Measurements from ENCODE around the gene GLG1. TPM values are rescaled to one million over a fixed set of nuclear protein-coding genes. Genes with fewer than 3 reads are reported as not detected.
A peak's percentile ranks its signal among the peaks of the same experiment; 100 is the strongest.
"Not testable (repeated sequence)": the region's sequence is repeated elsewhere in the genome, so short reads cannot be mapped to it uniquely, and the experiment has no call there.

The GLG1 gene
- total and polyA plus RNA-seq, 4 donors, result 24.6 to 156 (median 78.2) TPM

DNA sequence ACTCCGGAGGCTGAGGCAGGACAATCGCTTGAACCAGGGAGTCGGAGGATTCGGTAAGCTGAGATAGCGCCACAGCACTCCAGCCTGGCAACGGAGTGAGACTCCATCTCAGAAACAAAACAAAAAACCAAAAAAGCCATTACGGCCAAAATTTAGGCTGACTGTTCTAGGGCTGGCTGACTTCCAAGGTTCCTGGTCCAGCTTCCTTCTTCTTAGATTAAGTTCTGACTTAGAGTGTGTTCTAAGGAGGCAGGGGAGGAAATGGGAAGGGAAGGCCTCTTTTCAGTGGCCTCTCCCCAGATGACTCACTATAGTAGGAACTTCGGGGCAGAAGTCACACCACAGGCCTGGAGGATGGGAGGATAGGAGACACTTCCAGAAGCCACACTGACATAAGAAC lies 157.9 kb downstream of the GLG1 start:
- Histone ChIP-seq H3K4me1 (ENCODE audit: control insufficient read depth in 5 of 5, insufficient read depth in 5 of 5, low read length in 5 of 5) (peaks cover 0 to 16% (median 0%) of the 10 kb centered on the region in 5 donors), H3K27ac (ENCODE audit: low read depth in 1 of 2, low read length in 1 of 2) (peak overlapping the region; percentile 64 to 72), H3K4me3 (no peak overlapping the region), H3K27me3 (ENCODE audit: control insufficient read depth in 3 of 3, insufficient read depth in 3 of 3, low read length in 2 of 3) (no peaks in the 10 kb centered on the region), H3K9me3 (ENCODE audit: control insufficient read depth in 4 of 4, insufficient read depth in 3 of 4, low read length in 3 of 4) (peaks cover 0 to 2% (median 0%) of the 10 kb centered on the region in 4 donors), H3K36me3 (ENCODE audit: control insufficient read depth in 4 of 4, insufficient read depth in 4 of 4, low read length in 4 of 4) (peaks cover 0 to 34% (median 28%) of the 10 kb centered on the region in 4 donors), H3K9ac (ENCODE audit: insufficient read depth in 1 of 2, low read length in 2 of 2) (no peak overlapping the region)
- ATAC-seq (ENCODE audit: insufficient read depth, low FRiP score), result peak; percentile 86
- peak in 2 of 3 donors; percentile 1 to 23 for DNase-seq
- TF ChIP-seq, protein P1, sequence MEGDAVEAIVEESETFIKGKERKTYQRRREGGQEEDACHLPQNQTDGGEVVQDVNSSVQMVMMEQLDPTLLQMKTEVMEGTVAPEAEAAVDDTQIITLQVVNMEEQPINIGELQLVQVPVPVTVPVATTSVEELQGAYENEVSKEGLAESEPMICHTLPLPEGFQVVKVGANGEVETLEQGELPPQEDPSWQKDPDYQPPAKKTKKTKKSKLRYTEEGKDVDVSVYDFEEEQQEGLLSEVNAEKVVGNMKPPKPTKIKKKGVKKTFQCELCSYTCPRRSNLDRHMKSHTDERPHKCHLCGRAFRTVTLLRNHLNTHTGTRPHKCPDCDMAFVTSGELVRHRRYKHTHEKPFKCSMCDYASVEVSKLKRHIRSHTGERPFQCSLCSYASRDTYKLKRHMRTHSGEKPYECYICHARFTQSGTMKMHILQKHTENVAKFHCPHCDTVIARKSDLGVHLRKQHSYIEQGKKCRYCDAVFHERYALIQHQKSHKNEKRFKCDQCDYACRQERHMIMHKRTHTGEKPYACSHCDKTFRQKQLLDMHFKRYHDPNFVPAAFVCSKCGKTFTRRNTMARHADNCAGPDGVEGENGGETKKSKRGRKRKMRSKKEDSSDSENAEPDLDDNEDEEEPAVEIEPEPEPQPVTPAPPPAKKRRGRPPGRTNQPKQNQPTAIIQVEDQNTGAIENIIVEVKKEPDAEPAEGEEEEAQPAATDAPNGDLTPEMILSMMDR (IDR thresholded peaks at IDR 0.05; ENCODE audit: control extremely low read depth, extremely low read depth), result no peak
- WGBS, 2 donors, result 61 to 71% methylated on average over 8 of the region's 8 CpGs

DNA sequence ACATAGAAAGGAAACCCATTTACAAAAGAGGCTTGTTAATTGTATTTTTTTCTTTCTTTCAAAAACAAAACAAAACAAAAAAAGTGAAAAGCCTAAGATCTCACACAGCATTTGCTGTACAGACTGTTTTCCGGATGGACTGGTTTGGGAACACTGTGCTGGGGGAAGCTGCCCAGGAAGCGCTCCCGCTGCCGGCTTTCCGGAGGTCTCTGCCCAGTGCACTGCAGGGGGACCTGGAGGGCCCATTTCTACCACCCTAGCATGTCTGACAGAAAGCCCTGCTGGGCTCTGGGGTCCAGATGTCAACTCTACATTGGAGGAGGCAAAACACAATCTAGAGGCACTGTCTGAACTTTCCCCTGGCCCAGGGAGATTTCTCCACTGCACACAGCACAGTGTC lies 159.3 kb downstream of the GLG1 start:
- Histone ChIP-seq H3K27me3 (ENCODE audit: control insufficient read depth in 3 of 3, insufficient read depth in 3 of 3, low read length in 2 of 3) (no peaks in the 10 kb centered on the region), H3K4me3 (no peak overlapping the region), H3K9ac (ENCODE audit: insufficient read depth in 1 of 2, low read length in 2 of 2) (no peak overlapping the region), H3K4me1 (ENCODE audit: control insufficient read depth in 5 of 5, insufficient read depth in 5 of 5, low read length in 5 of 5) (peaks cover 0 to 16% (median 0%) of the 10 kb centered on the region in 5 donors), H3K36me3 (ENCODE audit: control insufficient read depth in 4 of 4, insufficient read depth in 4 of 4, low read length in 4 of 4) (peaks cover 0 to 28% (median 20%) of the 10 kb centered on the region in 4 donors), H3K27ac (ENCODE audit: low read depth in 1 of 2, low read length in 1 of 2) (peak overlapping the region in 1 of 2 donors; percentile 46), H3K9me3 (ENCODE audit: control insufficient read depth in 4 of 4, insufficient read depth in 3 of 4, low read length in 3 of 4) (no peaks in the 10 kb centered on the region)
- ATAC-seq (ENCODE audit: insufficient read depth, low FRiP score) (no peak), DNase-seq (no peak)
- TF ChIP-seq, protein P1 (IDR thresholded peaks at IDR 0.05; ENCODE audit: control extremely low read depth, extremely low read depth), result no peak
- WGBS, 2 donors, result 88 to 92% methylated on average over 5 of the region's 5 CpGs

DNA sequence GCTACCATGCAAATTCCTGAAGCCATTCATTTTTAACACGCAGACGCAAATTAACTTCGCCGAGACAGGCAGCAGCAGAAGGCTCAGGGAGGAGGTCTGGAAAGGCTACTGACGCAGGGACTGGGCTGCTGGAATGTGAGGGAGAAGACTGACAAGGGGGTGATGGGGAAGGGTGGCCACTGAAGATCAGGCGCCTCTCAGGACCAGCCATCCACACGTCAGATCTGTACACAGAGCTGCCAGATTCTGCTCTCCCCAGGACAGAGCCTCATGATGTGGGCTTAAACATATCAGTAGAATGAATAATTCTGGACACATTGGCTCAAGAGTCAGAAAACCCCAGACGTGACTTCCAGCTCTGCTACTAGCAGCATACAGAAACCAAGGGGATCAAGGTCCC lies 160.0 kb downstream of the GLG1 start:
- H3K27ac ChIP-seq (ENCODE audit: low read depth in 1 of 2, low read length in 1 of 2), result peak overlapping the region in 1 of 2 donors; percentile 41
- TF ChIP-seq, protein P1 (IDR thresholded peaks at IDR 0.05; ENCODE audit: control extremely low read depth, extremely low read depth), result no peak
- WGBS, 2 donors, result 96% methylated on average over 8 of the region's 8 CpGs
- peaks cover 0 to 21% (median 13%) of the 10 kb centered on the region in 4 donors for H3K36me3 ChIP-seq (ENCODE audit: control insufficient read depth in 4 of 4, insufficient read depth in 4 of 4, low read length in 4 of 4)
- H3K27me3 ChIP-seq (ENCODE audit: control insufficient read depth in 3 of 3, insufficient read depth in 3 of 3, low read length in 2 of 3), result no peaks in the 10 kb centered on the region
- H3K9me3 ChIP-seq (ENCODE audit: control insufficient read depth in 4 of 4, insufficient read depth in 3 of 4, low read length in 3 of 4), result no peaks in the 10 kb centered on the region
- peaks cover 0 to 16% (median 0%) of the 10 kb centered on the region in 5 donors for H3K4me1 ChIP-seq (ENCODE audit: control insufficient read depth in 5 of 5, insufficient read depth in 5 of 5, low read length in 5 of 5)
- H3K9ac ChIP-seq (ENCODE audit: insufficient read depth in 1 of 2, low read length in 2 of 2), result no peak overlapping the region
- DNase-seq (no peak), ATAC-seq (ENCODE audit: insufficient read depth, low FRiP score) (no peak)
- no peak overlapping the region for H3K4me3 ChIP-seq

DNA sequence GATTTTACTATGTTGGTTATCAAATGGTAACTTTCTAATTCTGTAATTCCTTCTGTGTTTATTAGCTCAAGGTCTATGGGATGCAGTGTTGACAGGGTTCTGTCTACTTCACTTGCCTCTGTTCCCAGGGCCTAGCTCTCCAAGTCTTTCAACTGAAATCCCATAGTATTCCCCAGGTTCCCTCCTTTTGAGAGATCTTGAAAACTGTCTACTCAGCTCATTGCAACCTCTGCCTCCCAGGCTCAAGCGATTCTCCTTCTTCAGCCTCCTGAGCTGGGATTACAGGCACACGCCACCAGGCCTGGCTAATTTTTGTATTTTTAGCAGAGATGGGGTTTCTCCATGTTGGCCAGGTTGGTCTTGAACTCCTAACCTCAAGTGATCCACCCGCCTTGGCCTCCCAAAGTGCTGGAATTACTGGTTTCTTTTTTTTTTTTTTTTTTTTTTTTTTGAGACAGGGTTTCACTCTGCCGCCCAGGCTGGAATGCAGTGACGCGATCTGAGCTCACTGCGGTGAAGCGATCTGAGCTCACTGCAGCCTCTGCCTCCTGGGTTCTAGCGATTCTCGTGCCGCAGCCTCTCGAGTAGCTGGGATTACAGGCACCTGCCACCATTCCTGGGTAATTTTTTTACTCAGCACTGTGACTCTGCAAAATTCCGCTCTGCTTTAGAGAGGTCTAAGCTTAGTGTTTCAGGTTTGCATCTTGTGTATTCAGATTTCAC lies 163.1 kb downstream of the GLG1 start:
- not testable (repeated sequence) for H3K27ac ChIP-seq (ENCODE audit: low read depth in 1 of 2, low read length in 1 of 2); H3K4me3 ChIP-seq; H3K9ac ChIP-seq (ENCODE audit: insufficient read depth in 1 of 2, low read length in 2 of 2); H3K9me3 ChIP-seq (ENCODE audit: control insufficient read depth in 4 of 4, insufficient read depth in 3 of 4, low read length in 3 of 4); H3K36me3 ChIP-seq (ENCODE audit: control insufficient read depth in 4 of 4, insufficient read depth in 4 of 4, low read length in 4 of 4); H3K4me1 ChIP-seq (ENCODE audit: control insufficient read depth in 5 of 5, insufficient read depth in 5 of 5, low read length in 5 of 5); ATAC-seq (ENCODE audit: insufficient read depth, low FRiP score); DNase-seq; H3K27me3 ChIP-seq (ENCODE audit: control insufficient read depth in 3 of 3, insufficient read depth in 3 of 3, low read length in 2 of 3)
- WGBS, 2 donors, result 98 to 99% methylated on average over 12 to 13 of the region's 13 CpGs

Measured in lung (tissue), 12 donors.